PC-9 (cell line): ENCODE data around the gene MTX2. TPM values are rescaled to one million over a fixed set of nuclear protein-coding genes. Genes with fewer than 3 reads are reported as not detected.

Experiments
- BruUV-seq: library from RNA; stranded (reverse); fragments of 400-500 nt; replicated peaks from 2 replicates; lab custom pipeline; 2021; lab: Mats Ljungman, UMichigan
- CTCF ChIA-PET: fragments of 300-600 bp; sonication (Branson Sonifier 250); formaldehyde crosslinking; loops from one replicate; lab custom pipeline; 2022; ENCODE audit warnings: antibody characterized with exemption; lab: Charles Lee
- POLR2A ChIA-PET: fragments of 300-600 bp; sonication (Branson Sonifier 250); formaldehyde crosslinking; loops from one replicate; lab custom pipeline; 2022; ENCODE audit warnings: antibody characterized with exemption; ENCODE audit not compliant: unreplicated experiment; lab: Charles Lee
- DNase-seq, 2 experiments: peaks; one replicate each; pipeline versions ENCODE4 v3.0.0 to v3.0.0-alpha.2; 2015 to 2022; ENCODE audit warnings: mixed read lengths in 1 of 2
- H2AFZ ChIP-seq: fragments of 200-600 bp; sonication (generic); 2 replicates; pipeline ENCODE4 v1.8.1; 2017; ENCODE audit warnings: antibody characterized with exemption
- H3F3A ChIP-seq: fragments of 200-600 bp; sonication (generic); 2 replicates; pipeline ENCODE4 v1.8.1; 2017; ENCODE audit warnings: antibody characterized with exemption, mild to moderate bottlenecking, low read depth; ENCODE audit not compliant: insufficient read depth
- H3K27ac ChIP-seq: fragments of 200-600 bp; sonication (generic); 2 replicates; pipeline ENCODE4 v1.6.1; 2016; ENCODE audit warnings: mixed run types
- H3K27me3 ChIP-seq: fragments of 200-600 bp; sonication (generic); 2 replicates; pipeline ENCODE4 v1.6.1; 2016; ENCODE audit warnings: low read depth, mixed run types; ENCODE audit not compliant: insufficient read depth
- H3K36me3 ChIP-seq: fragments of 200-600 bp; sonication (generic); 2 replicates; pipeline ENCODE4 v1.6.1; 2016; ENCODE audit warnings: low read depth, mixed run types
- H3K4me1 ChIP-seq: fragments of 200-600 bp; sonication (generic); replicated peaks from 2 replicates; pipeline ENCODE4 v1.6.1; 2016; ENCODE audit warnings: mixed run types; ENCODE audit not compliant: insufficient read depth
- H3K4me2 ChIP-seq: fragments of 200-600 bp; sonication (generic); 2 replicates; pipeline ENCODE4 v1.6.1; 2017; ENCODE audit warnings: mixed run types
- H3K4me3 ChIP-seq: fragments of 200-600 bp; sonication (generic); 2 replicates; pipeline ENCODE4 v1.6.1; 2016; ENCODE audit warnings: mixed run types
- H3K79me2 ChIP-seq: fragments of 200-600 bp; sonication (generic); 2 replicates; pipeline ENCODE4 v1.6.1; 2017; ENCODE audit warnings: low read depth, mixed run types
- H3K9me2 ChIP-seq: fragments of 200-600 bp; sonication (generic); 2 replicates; pipeline ENCODE4 v1.8.1; 2017; ENCODE audit warnings: mild to moderate bottlenecking; ENCODE audit not compliant: insufficient read depth
- H3K9me3 ChIP-seq: fragments of 200-600 bp; sonication (generic); 2 replicates; pipeline ENCODE4 v1.8.1; 2016; ENCODE audit warnings: low read depth; ENCODE audit not compliant: insufficient read depth
- H4K20me1 ChIP-seq: fragments of 200-600 bp; sonication (generic); 2 replicates; pipeline ENCODE4 v1.8.1; 2017; ENCODE audit not compliant: insufficient read depth
- CTCF ChIP-seq: fragments of 200-600 bp; sonication (generic); conservative IDR thresholded peaks from 2 replicates; pipeline ENCODE4 v1.6.1; 2017; ENCODE audit warnings: mixed run types, antibody characterized with exemption, mild to moderate bottlenecking, moderate library complexity
- EZH2 ChIP-seq: fragments of 200-600 bp; sonication (generic); IDR thresholded peaks from 2 replicates; pipeline ENCODE4 v1.8.0; 2017; ENCODE audit warnings: antibody characterized with exemption, low read depth
- intact Hi-C: fragments of 100-400 bp; cut with micrococcal nuclease; formaldehyde crosslinking; loops from one replicate; pipeline ENCODE4 v1.10.0; 2022; ENCODE audit not compliant: unreplicated experiment
- total RNA-seq: library from RNA; stranded (reverse); gene quantifications from 2 replicates; pipeline ENCODE4 v1.2.3, GENCODE V29; 2021

Gene MTX2
- total RNA-seq, 1 experiment from 2014 or later = 53.9 TPM

GRCh38 chr2:176291335-176291734, 22.1 kb downstream of the MTX2 start:
- TF ChIP-seq CTCF = no peak
- TF ChIP-seq EZH2 = no peak
- POLR2A ChIA-PET = interaction anchor here (0.6 kb wide), 1 partner anchor 973 kb away, joined by 3 read pairs; the partner anchor contains the start of gene NFE2L2
- CTCF ChIA-PET = no interaction called here
- no peak for DNase-seq
- intact Hi-C loops = no loop called here
- H3F3A ChIP-seq = 0 out of 2 replicates have a peak, but pooled peaks cover 3% of the 10 kb centered on the region
- 0 out of 2 replicates have a peak, but pooled peaks cover 13% of the 10 kb centered on the region for H3K4me1 ChIP-seq
- no peaks in the 10 kb centered on the region for H3K9me2 ChIP-seq
- no TSS peak for BruUV-seq
- H3K9me3 ChIP-seq = no peaks in the 10 kb centered on the region
- peaks cover 52% of the 10 kb centered on the region for H4K20me1 ChIP-seq
- H3K27ac ChIP-seq = 0 out of 2 replicates have a peak overlapping the region, but pooled peaks have one; percentile 2
- H3K27me3 ChIP-seq = no peaks in the 10 kb centered on the region
- no peak overlapping the region for H2AFZ ChIP-seq
- H3K36me3 ChIP-seq = no peaks in the 10 kb centered on the region
- H3K4me2 ChIP-seq = no peak overlapping the region
- H3K4me3 ChIP-seq = no peak overlapping the region
- peaks cover 90% of the 10 kb centered on the region for H3K79me2 ChIP-seq

GRCh38 chr2:176291809-176292283, 22.6 kb downstream of the MTX2 start:
- intact Hi-C loops = no loop called here
- Histone ChIP-seq H3F3A (0 out of 2 replicates have a peak, but pooled peaks cover 3% of the 10 kb centered on the region), H3K9me3 (no peaks in the 10 kb centered on the region), H3K4me3 (no peak overlapping the region), H3K9me2 (no peaks in the 10 kb centered on the region), H4K20me1 (peaks cover 52% of the 10 kb centered on the region), H3K4me1 (0 out of 2 replicates have a peak, but pooled peaks cover 13% of the 10 kb centered on the region), H3K79me2 (peaks cover 88% of the 10 kb centered on the region), H3K4me2 (no peak overlapping the region), H3K27me3 (no peaks in the 10 kb centered on the region), H3K27ac (0 out of 2 replicates have a peak overlapping the region, but pooled peaks have one; percentile 2), H2AFZ (no peak overlapping the region), H3K36me3 (peaks cover 4% of the 10 kb centered on the region; the same call in 1 of the 2 replicates)
- POLR2A ChIA-PET = no interaction called here
- TF ChIP-seq EZH2 (no peak), CTCF (no peak)
- BruUV-seq = no TSS peak
- CTCF ChIA-PET = no interaction called here
- DNase-seq = no peak

GRCh38 chr2:176292608-176293007, 23.4 kb downstream of the MTX2 start:
- H3K27ac ChIP-seq = no peak overlapping the region
- H3F3A ChIP-seq = 0 out of 2 replicates have a peak, but pooled peaks cover 3% of the 10 kb centered on the region
- POLR2A ChIA-PET = interaction anchor here (0.6 kb wide), 1 partner anchor 19 kb away, joined by 3 read pairs; no protein-coding TSS in a partner anchor
- TF ChIP-seq CTCF = no peak
- no peak for TF ChIP-seq EZH2
- BruUV-seq = no TSS peak
- CTCF ChIA-PET = no interaction called here
- H2AFZ ChIP-seq = no peak overlapping the region
- H3K27me3 ChIP-seq = no peaks in the 10 kb centered on the region
- peaks cover 80% of the 10 kb centered on the region for H3K79me2 ChIP-seq
- no peak overlapping the region for H3K4me2 ChIP-seq
- no peak for DNase-seq
- no peak overlapping the region for H3K4me3 ChIP-seq
- peaks cover 52% of the 10 kb centered on the region for H4K20me1 ChIP-seq
- peaks cover 6% of the 10 kb centered on the region; the same call in 1 of the 2 replicates for H3K36me3 ChIP-seq
- H3K9me2 ChIP-seq = no peaks in the 10 kb centered on the region
- no peaks in the 10 kb centered on the region for H3K9me3 ChIP-seq
- intact Hi-C loops = no loop called here
- 0 out of 2 replicates have a peak, but pooled peaks cover 13% of the 10 kb centered on the region for H3K4me1 ChIP-seq
